ENCODE results near the gene DCDC1. TPM values are rescaled to one million over a fixed set of nuclear protein-coding genes. Genes with fewer than 3 reads are reported as not detected.

Gene DCDC1
- total RNA-seq, 1 experiment from 2014 or later, result 1.5 TPM

GRCh38 chr11:31069447-31070205 is 299.9 kb downstream of the DCDC1 start:
- no peaks in the 10 kb centered on the region for H3K9me3 ChIP-seq (ENCODE audit: control insufficient read depth in 1 of 2, insufficient read depth in 1 of 2, low read depth in 1 of 2, low read length in 2 of 2)
- no peaks in the 10 kb centered on the region for H3K9me2 ChIP-seq (ENCODE audit: insufficient read depth)
- BruUV-seq (replicated peaks), result no TSS peak
- H3K4me2 ChIP-seq (ENCODE audit: low read length), result no peak overlapping the region
- ATAC-seq (no peak), DNase-seq (ENCODE audit: low read depth, low spot score) (no peak)
- H4K20me1 ChIP-seq (ENCODE audit: insufficient read depth), result no peaks in the 10 kb centered on the region
- TF ChIP-seq MAX (IDR thresholded peaks at IDR 0.05) (no peak), SRF (IDR thresholded peaks at IDR 0.05; ENCODE audit: low read depth) (no peak), FOSL1 (IDR thresholded peaks at IDR 0.05; ENCODE audit: low read depth) (no peak), ZNF274 (IDR thresholded peaks at IDR 0.05; ENCODE audit: low read depth, low read length) (no peak), SP1 (IDR thresholded peaks at IDR 0.05; ENCODE audit: low read depth) (no peak), EGR1 (IDR thresholded peaks at IDR 0.05; ENCODE audit: low read depth) (no peak), ZFX (IDR thresholded peaks at IDR 0.05) (no peak), ELF1 (IDR thresholded peaks at IDR 0.05; ENCODE audit: borderline replicate concordance, low read depth) (no peak), POLR2A (IDR thresholded peaks at IDR 0.05; ENCODE audit: borderline replicate concordance, extremely low read depth, insufficient read depth, insufficient read length) (no peak), POLR2AphosphoS5 (IDR thresholded peaks at IDR 0.05; ENCODE audit: low read depth, low read length) (no peak), CTCF (IDR thresholded peaks at IDR 0.05 in 2 of 3, conservative IDR thresholded peaks at IDR 0.05 in 1 of 3; ENCODE audit: borderline replicate concordance in 1 of 3, insufficient read depth in 1 of 3, low read depth in 2 of 3, low read length in 2 of 3) (no peak), EZH2 (IDR thresholded peaks at IDR 0.05) (no peak), CEBPB (IDR thresholded peaks at IDR 0.05; ENCODE audit: low read depth) (no peak), CBX3 (IDR thresholded peaks at IDR 0.05; ENCODE audit: low read depth) (no peak), EZH2phosphoT487 (IDR thresholded peaks at IDR 0.05; ENCODE audit: borderline replicate concordance) (no peak), ATF3 (IDR thresholded peaks at IDR 0.05) (no peak), JUND (IDR thresholded peaks at IDR 0.05) (no peak), YY1 (IDR thresholded peaks at IDR 0.05; ENCODE audit: extremely low read depth, insufficient replicate concordance, low read depth, low read length) (no peak), REST (IDR thresholded peaks at IDR 0.05; ENCODE audit: low read depth) (no peak), ZBTB33 (IDR thresholded peaks at IDR 0.05; ENCODE audit: extremely low read depth, insufficient replicate concordance, low read length) (no peak)
- H2AFZ ChIP-seq (ENCODE audit: low read depth, low read length, poor library complexity, severe bottlenecking), result no peak overlapping the region
- ChIA-PET RAD21 (ENCODE audit: low non-redundant PET in 1 of 2, low total read pairs in 2 of 2, uncharacterized antibody in 2 of 2, unreplicated experiment in 2 of 2) (no interaction called here), POLR2A (no interaction called here), CTCF (no interaction called here)
- intact Hi-C loops (cut with micrococcal nuclease), result no loop called here
- H3K4me1 ChIP-seq (ENCODE audit: control insufficient read depth in 1 of 2, insufficient read depth in 2 of 2, low read length in 2 of 2), result no peaks in the 10 kb centered on the region
- no peak overlapping the region for H3K27ac ChIP-seq (ENCODE audit: low read depth, low read length)
- H3K27me3 ChIP-seq (ENCODE audit: insufficient read depth, low read length), result no peaks in the 10 kb centered on the region
- no peak overlapping the region for H3K4me3 ChIP-seq (replicated peaks in 1 of 2; ENCODE audit: low read depth in 1 of 2, low read length in 2 of 2)
- H3K9ac ChIP-seq (ENCODE audit: low read length), result no peak overlapping the region
- H3K79me2 ChIP-seq (ENCODE audit: insufficient read depth, low read length), result no peaks in the 10 kb centered on the region
- no peaks in the 10 kb centered on the region for H3K36me3 ChIP-seq (ENCODE audit: control insufficient read depth in 1 of 2, insufficient read depth in 2 of 2, low read length in 2 of 2)

All from HCT116 (cell line).